AG09309 (cell line): ENCODE results near the gene FOXO6.

Experiments
- DNase-seq: peaks from one replicate; pipeline ENCODE4 v3.0.0-alpha.2; 2010; ENCODE audit warnings: low read depth
- H3K4me3 ChIP-seq: 2 replicates; pipeline ENCODE4 v1.5.1; 2011; ENCODE audit warnings: mild to moderate bottlenecking, low read depth, low read length, moderate library complexity; ENCODE audit not compliant: control insufficient read depth
- TF ChIP-seq, protein P1 (sequence below): IDR thresholded peaks from 2 replicates; pipeline ENCODE4 v1.5.1; 2011; ENCODE audit warnings: mild to moderate bottlenecking, low read depth, low read length, inconsistent platforms; ENCODE audit not compliant: insufficient read depth, control insufficient read depth; ENCODE audit errors: missing control alignments

FOXO6 gene

GRCh38 chr1:41359211-41360073, 1.8 kb upstream of the FOXO6 start:
- TF ChIP-seq, protein P1, sequence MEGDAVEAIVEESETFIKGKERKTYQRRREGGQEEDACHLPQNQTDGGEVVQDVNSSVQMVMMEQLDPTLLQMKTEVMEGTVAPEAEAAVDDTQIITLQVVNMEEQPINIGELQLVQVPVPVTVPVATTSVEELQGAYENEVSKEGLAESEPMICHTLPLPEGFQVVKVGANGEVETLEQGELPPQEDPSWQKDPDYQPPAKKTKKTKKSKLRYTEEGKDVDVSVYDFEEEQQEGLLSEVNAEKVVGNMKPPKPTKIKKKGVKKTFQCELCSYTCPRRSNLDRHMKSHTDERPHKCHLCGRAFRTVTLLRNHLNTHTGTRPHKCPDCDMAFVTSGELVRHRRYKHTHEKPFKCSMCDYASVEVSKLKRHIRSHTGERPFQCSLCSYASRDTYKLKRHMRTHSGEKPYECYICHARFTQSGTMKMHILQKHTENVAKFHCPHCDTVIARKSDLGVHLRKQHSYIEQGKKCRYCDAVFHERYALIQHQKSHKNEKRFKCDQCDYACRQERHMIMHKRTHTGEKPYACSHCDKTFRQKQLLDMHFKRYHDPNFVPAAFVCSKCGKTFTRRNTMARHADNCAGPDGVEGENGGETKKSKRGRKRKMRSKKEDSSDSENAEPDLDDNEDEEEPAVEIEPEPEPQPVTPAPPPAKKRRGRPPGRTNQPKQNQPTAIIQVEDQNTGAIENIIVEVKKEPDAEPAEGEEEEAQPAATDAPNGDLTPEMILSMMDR: no peak
- DNase-seq: peak; percentile 31
- no peak overlapping the region for H3K4me3 ChIP-seq

DNA sequence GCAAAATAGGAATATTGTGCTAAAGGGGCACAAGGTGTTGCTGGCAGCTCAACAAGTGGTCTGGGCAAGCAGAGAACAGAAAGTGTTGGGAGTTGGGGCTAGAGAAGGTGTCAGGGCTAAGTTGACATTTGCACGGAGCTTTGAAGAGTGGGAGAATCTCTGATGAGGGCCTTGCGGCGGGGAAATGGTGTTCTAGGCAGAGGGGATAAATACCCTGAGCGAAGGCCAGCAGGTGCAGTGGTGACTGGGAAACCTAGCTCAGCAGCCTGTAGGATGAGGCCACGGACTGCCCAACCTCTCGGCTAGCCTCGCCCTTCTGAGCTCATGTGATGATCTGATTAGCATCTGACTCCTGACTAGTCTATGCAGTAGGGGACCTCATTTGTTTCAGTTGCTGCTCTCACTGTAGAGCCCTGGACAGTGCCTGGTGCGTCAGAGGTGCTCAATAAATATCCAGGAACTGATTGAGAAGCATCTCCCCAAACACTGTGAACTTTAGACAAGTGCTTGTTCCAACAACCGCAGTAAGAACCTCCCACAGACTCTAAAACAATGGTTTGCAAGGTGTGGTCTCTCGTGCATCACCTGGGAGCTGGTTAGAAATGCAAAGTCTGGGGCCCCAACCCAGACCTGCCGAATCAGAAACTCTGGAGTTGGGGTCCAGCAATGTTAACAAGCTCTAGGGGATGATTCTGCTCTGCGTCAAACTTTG, 1.0 kb upstream of the FOXO6 start:
- TF ChIP-seq, protein P1: no peak
- no peak for DNase-seq
- no peak overlapping the region for H3K4me3 ChIP-seq

GRCh38 chr1:41361495-41362356, 492 bp downstream of the FOXO6 start:
- DNase-seq: no peak
- TF ChIP-seq, protein P1: no peak

GRCh38 chr1:41362357-41362721, 1.1 kb downstream of the FOXO6 start:
- H3K4me3 ChIP-seq: no peak overlapping the region
- TF ChIP-seq, protein P1: no peak
- DNase-seq: no peak

More at GRCh38 chr1:41361495-41362356, 492 bp downstream of the FOXO6 start:
- H3K4me3 ChIP-seq: peak overlapping the region; percentile 11

GRCh38 chr1:41362749-41363590, 1.7 kb downstream of the FOXO6 start:
- TF ChIP-seq, protein P1: no peak
- no peak overlapping the region for H3K4me3 ChIP-seq
- no peak for DNase-seq
